Adrenal gland (tissue), 5 donors: ENCODE results near the gene STARD5.

Experiments
- POLR2A ChIP-seq, 2 donors: fragments of 450-650 bp; IDR thresholded peaks; one replicate each; pipeline ENCODE4 v1.6.1; 2017; ENCODE audit warnings: antibody characterized with exemption in 2 of 2, mild to moderate bottlenecking in 2 of 2, moderate library complexity in 1 of 2
- TF ChIP-seq, protein P1 (sequence below), 6 experiments: fragments of 450-650 bp in 4 of 6; fragments of 200-600 bp in 2 of 6; sonication (generic) in 1 of 6; IDR thresholded peaks; 1 replicate in 5 of 6; 2 replicates in 1 of 6; pipeline versions ENCODE4 v1.5.1 to v1.8.0; 2016 to 2021; ENCODE audit warnings: antibody characterized with exemption in 6 of 6, mild to moderate bottlenecking in 2 of 6, moderate library complexity in 1 of 6
- donor health status: DM: no; HTN: no; CAD: no.

DNA sequence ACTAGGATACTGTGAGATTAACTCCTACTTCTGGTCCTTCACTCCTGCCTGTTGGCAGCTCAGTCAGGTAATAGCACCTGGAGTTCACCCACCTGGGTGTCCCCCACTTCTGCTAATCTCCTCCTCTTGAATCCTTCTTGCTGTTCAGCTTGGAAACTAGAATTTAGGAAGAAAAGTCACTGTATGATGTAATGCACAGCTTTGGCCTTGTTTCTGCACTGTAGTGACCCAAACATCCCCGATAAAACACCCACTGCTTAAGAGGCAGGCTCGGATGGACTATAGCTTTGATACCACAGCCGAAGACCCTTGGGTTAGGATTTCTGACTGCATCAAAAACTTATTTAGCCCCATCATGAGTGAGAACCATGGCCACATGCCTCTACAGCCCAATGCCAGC lies 24.8 kb downstream of the STARD5 start:
- TF ChIP-seq POLR2A (IDR thresholded peaks at IDR 0.05): no peak
- TF ChIP-seq, protein P1, sequence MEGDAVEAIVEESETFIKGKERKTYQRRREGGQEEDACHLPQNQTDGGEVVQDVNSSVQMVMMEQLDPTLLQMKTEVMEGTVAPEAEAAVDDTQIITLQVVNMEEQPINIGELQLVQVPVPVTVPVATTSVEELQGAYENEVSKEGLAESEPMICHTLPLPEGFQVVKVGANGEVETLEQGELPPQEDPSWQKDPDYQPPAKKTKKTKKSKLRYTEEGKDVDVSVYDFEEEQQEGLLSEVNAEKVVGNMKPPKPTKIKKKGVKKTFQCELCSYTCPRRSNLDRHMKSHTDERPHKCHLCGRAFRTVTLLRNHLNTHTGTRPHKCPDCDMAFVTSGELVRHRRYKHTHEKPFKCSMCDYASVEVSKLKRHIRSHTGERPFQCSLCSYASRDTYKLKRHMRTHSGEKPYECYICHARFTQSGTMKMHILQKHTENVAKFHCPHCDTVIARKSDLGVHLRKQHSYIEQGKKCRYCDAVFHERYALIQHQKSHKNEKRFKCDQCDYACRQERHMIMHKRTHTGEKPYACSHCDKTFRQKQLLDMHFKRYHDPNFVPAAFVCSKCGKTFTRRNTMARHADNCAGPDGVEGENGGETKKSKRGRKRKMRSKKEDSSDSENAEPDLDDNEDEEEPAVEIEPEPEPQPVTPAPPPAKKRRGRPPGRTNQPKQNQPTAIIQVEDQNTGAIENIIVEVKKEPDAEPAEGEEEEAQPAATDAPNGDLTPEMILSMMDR (IDR thresholded peaks at IDR 0.05): no peak
